SJSA1 (cell line): ENCODE results near the gene MBTPS1. TPM values are rescaled to one million over a fixed set of nuclear protein-coding genes. Genes with fewer than 3 reads are reported as not detected.

ENCODE experiments used
- DNase-seq, 2 experiments: peaks; one replicate each; pipeline ENCODE4 v3.0.0-alpha.2; 2015 to 2020; ENCODE audit warnings: low spot score in 2 of 2, low read depth in 1 of 2
- H3K27ac ChIP-seq: fragments of 250-450 bp; sonication (Bioruptor Pico); 2 replicates; pipeline ENCODE4 v1.5.1; 2020; ENCODE audit warnings: mild to moderate bottlenecking, moderate library complexity
- H3K27me3 ChIP-seq: fragments of 250-450 bp; sonication (Bioruptor Pico); replicated peaks from 2 replicates; pipeline ENCODE4 v1.5.1; 2020; ENCODE audit warnings: mild to moderate bottlenecking, moderate library complexity
- H3K36me3 ChIP-seq: fragments of 250-450 bp; sonication (Bioruptor Pico); 2 replicates; pipeline ENCODE4 v1.5.1; 2020; ENCODE audit warnings: mild to moderate bottlenecking
- H3K4me1 ChIP-seq: fragments of 250-450 bp; sonication (Bioruptor Pico); replicated peaks from 2 replicates; pipeline ENCODE4 v1.6.1; 2021; ENCODE audit warnings: mild to moderate bottlenecking
- H3K4me3 ChIP-seq: fragments of 250-450 bp; sonication (Bioruptor Pico); 2 replicates; pipeline ENCODE4 v1.5.1; 2020; ENCODE audit warnings: mild to moderate bottlenecking
- H3K9me3 ChIP-seq: fragments of 250-450 bp; sonication (Bioruptor Pico); replicated peaks from 2 replicates; pipeline ENCODE4 v1.5.1; 2020; ENCODE audit warnings: mild to moderate bottlenecking
- total RNA-seq: library from RNA; depleted of rRNA; stranded (reverse); fragments of >200 nt; shearing (Covaris generic); gene quantifications from 2 replicates; pipeline ENCODE4 v1.2.3, GENCODE V29; 2014; rRNA removed

MBTPS1 gene
- total RNA-seq = 64.9 and 65.0 TPM in 2 replicates

DNA sequence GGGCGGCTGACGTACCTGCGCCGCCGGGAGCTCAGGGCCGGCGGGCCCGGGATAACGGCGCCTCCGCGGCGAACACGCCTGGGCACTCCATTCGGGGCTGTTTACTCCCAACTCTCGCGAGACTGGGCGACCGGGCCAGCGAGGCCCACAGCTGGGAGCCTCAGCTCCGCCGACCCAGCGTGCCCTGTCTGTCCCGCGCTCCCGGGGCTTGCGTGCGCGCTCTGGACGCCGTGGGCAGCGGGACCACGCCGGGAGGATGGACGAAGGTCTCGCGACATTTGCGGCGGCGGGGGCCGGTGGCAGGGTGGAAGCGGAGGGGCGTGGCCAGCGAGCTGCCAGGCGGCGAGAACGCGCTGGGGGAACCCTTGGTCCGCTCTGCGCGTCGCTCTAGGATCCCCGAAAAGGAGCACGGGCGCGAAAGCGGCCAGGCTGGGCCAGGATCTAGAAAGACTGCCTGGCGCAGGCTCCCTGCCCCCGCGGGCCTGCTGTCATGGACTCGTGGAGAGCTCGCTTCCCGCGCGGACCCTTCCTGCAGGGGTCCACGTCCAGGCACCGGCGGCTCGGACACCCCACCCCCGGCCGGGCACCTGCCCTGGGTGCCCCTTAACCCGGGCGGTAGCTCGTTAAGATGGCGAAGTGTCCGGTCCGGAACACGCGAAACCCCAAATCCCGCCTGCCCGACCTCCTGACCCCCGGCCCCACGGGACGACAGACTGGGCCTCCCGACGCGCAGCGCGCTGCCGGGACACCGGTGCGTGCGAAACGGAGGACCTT is at the start of gene MBTPS1:
MBTPS1 (minus strand) TSS at position 223 of the 774 bp plus-strand sequence. CDS start 15,159 bp downstream, outside the sequence.
- Histone ChIP-seq H3K9me3 (no peaks in the 10 kb centered on the region), H3K27me3 (no peaks in the 10 kb centered on the region), H3K4me3 (peak within 1 kb of the TSS; percentile 78), H3K4me1 (peaks cover 5% of the 10 kb centered on the region), H3K36me3 (peaks cover 7% of the 10 kb centered on the region; the same call in 1 of the 2 replicates), H3K27ac (peak within 1 kb of the TSS; percentile 43)
- peak; percentile 93 to 98 for DNase-seq

DNA sequence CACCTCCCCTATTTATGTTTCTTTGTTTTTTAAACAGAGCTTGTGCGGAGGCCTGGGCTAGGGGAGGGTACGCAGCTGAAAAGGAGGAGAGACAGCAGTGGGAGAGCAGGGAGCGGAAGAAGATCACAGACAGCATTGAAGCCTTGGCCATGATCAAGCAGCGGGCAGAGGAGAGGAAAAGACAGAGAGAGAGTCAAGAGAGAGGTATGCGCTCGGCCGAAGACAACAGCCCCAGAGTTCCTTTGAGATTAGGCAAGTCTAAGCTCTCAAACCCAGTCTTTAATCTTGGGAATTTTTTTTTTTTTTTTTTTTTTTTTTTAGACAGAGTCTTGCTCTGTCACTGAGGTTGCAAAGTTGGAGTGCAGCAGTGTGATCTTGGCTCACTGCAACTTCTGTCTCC is 49.0 kb upstream of the MBTPS1 start:
- no peak overlapping the region for H3K4me3 ChIP-seq
- H3K9me3 ChIP-seq = no peaks in the 10 kb centered on the region
- peaks cover 3% of the 10 kb centered on the region; the same call in 1 of the 2 replicates for H3K27me3 ChIP-seq

DNA sequence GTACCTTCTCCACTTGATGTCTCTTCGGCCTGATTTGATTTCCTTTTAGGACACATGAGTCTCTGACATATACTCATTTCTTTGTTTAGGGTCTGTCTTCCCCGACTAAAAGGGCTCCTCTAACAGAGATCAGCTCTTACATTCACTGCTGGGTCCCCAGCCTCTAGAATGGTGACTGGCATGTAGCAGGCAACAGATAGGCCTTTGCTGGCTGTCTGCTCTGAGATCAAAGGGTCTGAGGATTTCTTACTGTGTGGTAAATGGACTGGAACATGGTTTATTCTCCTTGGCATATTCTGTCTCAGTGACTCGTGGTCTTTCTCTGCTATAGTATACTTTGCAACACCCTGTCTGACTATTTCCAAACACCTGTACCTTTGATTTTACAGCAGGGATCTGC is 45.1 kb upstream of the MBTPS1 start:
- no peaks in the 10 kb centered on the region for H3K9me3 ChIP-seq
- H3K27ac ChIP-seq = no peak overlapping the region
- H3K27me3 ChIP-seq = peaks cover 8% of the 10 kb centered on the region
- 0 out of 2 replicates have a peak, but pooled peaks cover 2% of the 10 kb centered on the region for H3K4me1 ChIP-seq
- DNase-seq = no peak
- no peak overlapping the region for H3K4me3 ChIP-seq
- no peaks in the 10 kb centered on the region for H3K36me3 ChIP-seq

More for the DNA sequence above, 49.0 kb upstream of the MBTPS1 start:
- 0 out of 2 replicates have a peak, but pooled peaks cover 2% of the 10 kb centered on the region for H3K4me1 ChIP-seq
- no peak for DNase-seq
- no peak overlapping the region for H3K27ac ChIP-seq
- H3K36me3 ChIP-seq = no peaks in the 10 kb centered on the region

DNA sequence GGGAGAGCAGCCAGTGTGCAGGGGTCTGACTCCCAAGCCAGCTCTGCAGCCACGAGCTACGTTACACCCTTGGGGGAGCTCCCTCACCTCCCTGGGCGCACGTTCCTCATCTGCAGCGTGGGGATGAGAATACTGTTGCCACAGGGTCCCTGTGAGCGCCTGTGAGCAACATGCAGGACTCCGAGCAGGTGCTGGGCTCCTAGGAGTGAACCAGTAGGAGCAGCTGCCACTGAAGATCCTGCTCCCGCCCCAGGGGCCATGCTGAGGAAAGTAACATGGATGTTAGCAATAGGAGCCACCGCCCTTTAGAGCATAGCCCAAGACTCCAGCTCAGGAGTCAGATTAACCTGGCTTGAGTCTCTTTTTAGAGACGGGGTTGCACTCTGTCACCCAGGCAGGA is 44.3 kb upstream of the MBTPS1 start:
- Histone ChIP-seq H3K27ac (no peak overlapping the region), H3K27me3 (peaks cover 8% of the 10 kb centered on the region), H3K4me1 (0 out of 2 replicates have a peak, but pooled peaks cover 2% of the 10 kb centered on the region), H3K9me3 (no peaks in the 10 kb centered on the region), H3K36me3 (no peaks in the 10 kb centered on the region), H3K4me3 (no peak overlapping the region)
- no peak for DNase-seq

DNA sequence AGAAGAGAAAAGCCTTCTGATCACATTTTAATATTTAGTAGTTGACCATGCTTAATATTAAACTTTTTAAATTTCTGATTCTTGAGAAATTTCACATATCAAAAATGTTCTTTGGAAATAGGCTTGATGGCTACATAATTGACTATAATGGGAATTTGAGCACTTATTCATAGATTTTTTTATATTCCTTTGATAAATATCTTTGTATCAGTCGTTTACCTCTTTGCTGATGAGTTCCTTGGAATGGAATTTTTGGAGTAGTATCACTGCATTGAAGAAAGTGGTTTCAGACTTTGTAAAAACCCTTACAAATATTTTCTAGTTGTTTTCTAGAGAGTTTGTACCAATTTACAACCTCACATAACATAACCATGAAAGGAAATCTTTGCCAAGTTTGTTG is 43.1 kb upstream of the MBTPS1 start:
- H3K9me3 ChIP-seq = no peaks in the 10 kb centered on the region
- no peak for DNase-seq
- H3K4me3 ChIP-seq = no peak overlapping the region
- H3K27ac ChIP-seq = no peak overlapping the region
- H3K27me3 ChIP-seq = peaks cover 8% of the 10 kb centered on the region
- H3K4me1 ChIP-seq = 0 out of 2 replicates have a peak, but pooled peaks cover 2% of the 10 kb centered on the region
- H3K36me3 ChIP-seq = no peaks in the 10 kb centered on the region

DNA sequence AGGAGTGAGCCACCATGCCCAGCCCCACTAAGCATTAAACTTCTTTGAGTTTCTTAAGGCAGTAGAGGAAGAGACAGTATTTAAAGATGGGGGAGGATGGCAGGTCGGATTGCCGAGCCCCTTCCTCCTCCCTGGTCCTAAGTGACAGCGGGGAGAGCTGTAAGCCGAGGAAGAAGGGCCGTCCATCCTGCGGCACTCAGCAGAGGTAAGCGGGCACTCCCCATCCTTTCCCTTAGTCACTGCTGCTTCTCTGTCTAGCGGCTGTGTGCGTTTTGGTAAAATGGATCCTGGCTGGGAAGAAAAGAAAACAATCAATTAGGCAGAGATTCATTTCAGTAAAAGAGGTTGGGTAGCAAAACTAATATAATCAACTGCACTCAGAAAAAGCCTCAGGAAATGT is 42.3 kb upstream of the MBTPS1 start:
- H3K4me3 ChIP-seq = no peak overlapping the region
- no peak for DNase-seq
- no peaks in the 10 kb centered on the region for H3K36me3 ChIP-seq
- H3K4me1 ChIP-seq = 0 out of 2 replicates have a peak, but pooled peaks cover 2% of the 10 kb centered on the region
- H3K27me3 ChIP-seq = peaks cover 6% of the 10 kb centered on the region
- no peaks in the 10 kb centered on the region for H3K9me3 ChIP-seq
- no peak overlapping the region for H3K27ac ChIP-seq

DNA sequence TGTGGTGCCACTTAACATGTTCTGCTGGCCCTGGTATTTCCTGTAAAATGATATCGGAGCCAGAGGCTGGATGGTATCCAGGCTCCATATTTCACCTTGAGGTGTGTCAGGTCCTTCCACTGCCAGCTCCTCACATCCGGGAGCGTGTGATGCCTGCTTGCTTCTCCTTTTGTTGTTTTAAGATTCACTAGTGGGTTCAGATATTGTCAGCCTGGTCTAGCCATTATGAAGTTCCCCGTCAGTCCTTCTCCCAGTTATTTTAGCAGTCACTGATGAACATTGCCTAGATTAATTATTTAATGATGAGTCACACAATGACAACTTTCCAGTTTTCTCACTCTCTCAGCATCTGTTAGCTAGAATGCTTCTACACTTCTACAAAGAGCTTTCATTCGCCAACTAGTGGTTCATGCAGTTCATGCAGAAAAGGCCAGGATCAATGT is 39.6 kb upstream of the MBTPS1 start:
- no peaks in the 10 kb centered on the region for H3K36me3 ChIP-seq
- no peaks in the 10 kb centered on the region for H3K4me1 ChIP-seq
- H3K4me3 ChIP-seq = no peak overlapping the region
- peaks cover 6% of the 10 kb centered on the region for H3K27me3 ChIP-seq
- no peak for DNase-seq
- no peaks in the 10 kb centered on the region for H3K9me3 ChIP-seq
- no peak overlapping the region for H3K27ac ChIP-seq

DNA sequence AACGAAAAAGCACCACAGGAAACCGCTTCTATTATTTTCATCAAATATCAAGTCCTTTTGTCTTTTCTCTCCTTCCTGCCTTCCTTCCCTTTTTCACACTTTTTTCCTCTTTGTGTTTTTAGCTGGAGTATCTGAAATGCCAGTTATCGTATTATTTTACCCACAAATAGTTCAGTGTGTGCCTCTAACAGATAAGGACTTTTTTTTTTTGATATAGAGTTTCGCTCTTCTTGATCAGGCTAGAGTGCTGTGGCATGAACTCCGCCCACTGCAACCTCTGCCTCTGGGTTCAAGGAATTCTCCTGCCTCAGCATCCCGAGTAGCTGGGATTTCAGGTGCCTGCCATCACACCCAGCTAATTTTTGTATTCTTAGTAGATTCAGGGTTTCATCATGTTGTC is 39.0 kb upstream of the MBTPS1 start:
- Histone ChIP-seq H3K27me3 (peaks cover 6% of the 10 kb centered on the region), H3K36me3 (no peaks in the 10 kb centered on the region), H3K27ac (no peak overlapping the region)

DNA sequence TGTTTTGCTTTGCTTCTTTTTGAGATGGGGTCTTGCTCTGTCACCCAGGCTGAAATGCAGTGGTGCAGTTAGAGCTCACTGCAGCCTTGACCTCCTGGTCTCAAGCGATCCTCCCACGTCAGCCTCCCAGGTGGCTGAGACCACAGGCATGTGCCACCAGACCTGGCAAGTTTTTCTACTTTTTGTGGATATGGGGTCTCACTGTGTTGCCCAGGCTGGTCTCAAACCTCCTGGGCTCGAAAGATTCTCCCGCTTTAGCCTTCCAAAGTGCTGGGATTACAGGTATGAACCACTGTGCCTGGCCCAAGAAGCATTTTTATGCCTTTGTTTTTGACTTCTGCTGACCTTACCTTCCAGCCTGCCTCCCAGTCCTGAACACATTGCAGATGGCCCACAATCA is 38.5 kb upstream of the MBTPS1 start:
- no peaks in the 10 kb centered on the region for H3K4me1 ChIP-seq
- H3K9me3 ChIP-seq = no peaks in the 10 kb centered on the region
- peaks cover 6% of the 10 kb centered on the region for H3K27me3 ChIP-seq
- no peak for DNase-seq
- no peak overlapping the region for H3K27ac ChIP-seq
- H3K4me3 ChIP-seq = no peak overlapping the region
- no peaks in the 10 kb centered on the region for H3K36me3 ChIP-seq

More for the DNA sequence above, 39.0 kb upstream of the MBTPS1 start:
- no peak overlapping the region for H3K4me3 ChIP-seq
- no peak for DNase-seq
- no peaks in the 10 kb centered on the region for H3K9me3 ChIP-seq
- no peaks in the 10 kb centered on the region for H3K4me1 ChIP-seq

DNA sequence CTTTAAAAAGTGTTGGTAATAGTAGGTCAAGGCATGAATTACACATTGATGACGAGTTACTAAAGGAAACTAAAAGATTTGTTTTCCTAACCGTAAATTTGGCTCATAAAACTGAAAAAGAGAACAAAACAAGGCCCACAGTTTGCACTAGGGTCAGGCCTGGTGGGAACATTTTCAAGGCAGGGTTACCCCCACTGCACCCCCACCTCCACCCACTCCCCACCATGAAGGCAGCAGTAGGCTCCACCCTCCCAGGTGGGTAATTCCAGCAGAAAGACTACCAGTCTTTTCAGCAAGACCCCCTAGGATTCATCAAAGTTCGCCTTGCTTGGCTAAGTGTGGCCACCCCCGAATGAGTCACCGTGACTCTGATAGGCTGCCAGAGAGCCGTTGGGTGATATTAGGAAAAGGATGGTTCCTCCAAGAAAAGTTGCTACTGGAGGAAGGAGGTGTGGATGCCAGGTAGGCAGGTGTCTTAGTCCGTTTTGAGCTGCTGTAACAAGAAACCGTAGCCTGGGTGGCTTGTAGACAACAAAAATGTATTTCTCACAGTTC is 37.0 kb upstream of the MBTPS1 start:
- Histone ChIP-seq H3K27ac (no peak overlapping the region), H3K9me3 (no peaks in the 10 kb centered on the region), H3K4me3 (no peak overlapping the region), H3K4me1 (no peaks in the 10 kb centered on the region), H3K36me3 (no peaks in the 10 kb centered on the region), H3K27me3 (0 out of 2 replicates have a peak, but pooled peaks cover 5% of the 10 kb centered on the region)
- DNase-seq = no peak

DNA sequence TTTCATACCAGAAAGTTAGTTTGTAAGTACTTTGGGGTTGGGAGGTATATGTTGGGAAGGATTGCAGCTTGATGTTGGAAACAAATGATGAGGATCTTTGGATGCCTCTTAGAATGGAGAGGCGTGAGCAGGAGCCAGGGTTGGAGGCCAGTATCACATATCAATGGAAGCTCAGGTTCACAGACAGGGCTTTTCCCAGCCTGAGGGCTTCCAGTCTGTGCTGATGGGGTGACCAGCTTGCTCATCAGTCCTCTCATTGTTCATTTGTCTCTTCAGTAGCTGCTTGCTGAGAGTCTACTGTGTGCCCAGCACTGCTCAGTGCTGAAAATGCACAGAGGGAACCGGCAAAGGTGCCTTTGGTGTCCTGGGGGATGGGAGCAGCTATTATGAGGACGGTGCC is 34.2 kb upstream of the MBTPS1 start:
- Histone ChIP-seq H3K4me3 (no peak overlapping the region), H3K27ac (no peak overlapping the region), H3K9me3 (no peaks in the 10 kb centered on the region), H3K4me1 (no peaks in the 10 kb centered on the region), H3K27me3 (peaks cover 7% of the 10 kb centered on the region; the same call in 1 of the 2 replicates), H3K36me3 (no peaks in the 10 kb centered on the region)
- no peak for DNase-seq

DNA sequence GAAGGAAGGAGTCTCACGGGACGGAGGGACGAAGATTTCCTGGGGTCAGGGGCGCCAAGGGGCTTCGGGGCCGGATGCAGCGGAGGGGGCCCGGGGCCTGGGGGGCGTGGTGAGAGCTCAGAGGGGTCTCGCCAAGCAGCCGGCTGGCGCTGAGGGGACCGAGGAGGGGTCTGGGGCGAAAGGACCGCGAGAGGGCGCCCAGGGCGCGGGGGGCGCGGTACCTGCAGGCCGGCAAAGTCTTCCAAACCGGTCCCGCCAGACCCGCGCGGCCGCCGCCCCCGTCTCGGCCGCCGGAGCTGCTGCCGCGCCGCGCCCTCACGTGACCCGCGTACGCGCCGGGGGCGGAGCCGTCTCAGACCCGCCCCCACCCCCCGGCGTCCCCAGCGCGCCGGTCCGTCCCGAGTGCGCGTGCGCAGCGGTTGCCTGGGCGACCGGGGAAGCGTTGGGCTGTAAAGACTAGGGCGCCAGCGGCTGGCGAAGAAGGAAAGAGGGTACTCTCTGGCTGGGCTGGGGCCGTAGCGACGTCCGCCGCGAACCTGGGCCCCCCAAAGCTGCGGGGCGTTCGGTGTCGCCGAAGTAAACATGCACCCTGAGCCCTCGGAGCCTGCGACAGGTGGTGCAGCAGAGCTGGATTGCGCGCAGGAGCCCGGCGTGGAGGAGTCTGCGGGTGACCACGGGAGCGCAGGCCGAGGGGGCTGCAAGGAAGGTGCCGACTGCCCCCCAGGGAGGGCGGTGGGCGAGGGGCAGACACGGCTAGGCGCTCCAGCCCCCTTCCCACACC is 28.3 kb upstream of the MBTPS1 start, which contains the start of the genes DNAAF1 and HSDL1:
DNAAF1 (plus strand) TSS at position 450 of the 781 bp plus-strand sequence; CDS start at position 583, 133 bp downstream.
HSDL1 (minus strand) TSS at position 319 of the 781 bp plus-strand sequence. CDS start 13,856 bp downstream, outside the sequence.
- H3K4me1 ChIP-seq = peaks cover 7% of the 10 kb centered on the region
- DNase-seq = peak; percentile 85 to 86
- H3K27me3 ChIP-seq = peaks cover 4% of the 10 kb centered on the region; the same call in 1 of the 2 replicates
- no peaks in the 10 kb centered on the region for H3K36me3 ChIP-seq
- H3K9me3 ChIP-seq = no peaks in the 10 kb centered on the region
- H3K27ac ChIP-seq = no peak within 1 kb of the TSS
- H3K4me3 ChIP-seq = peak within 1 kb of the TSS; percentile 88

DNA sequence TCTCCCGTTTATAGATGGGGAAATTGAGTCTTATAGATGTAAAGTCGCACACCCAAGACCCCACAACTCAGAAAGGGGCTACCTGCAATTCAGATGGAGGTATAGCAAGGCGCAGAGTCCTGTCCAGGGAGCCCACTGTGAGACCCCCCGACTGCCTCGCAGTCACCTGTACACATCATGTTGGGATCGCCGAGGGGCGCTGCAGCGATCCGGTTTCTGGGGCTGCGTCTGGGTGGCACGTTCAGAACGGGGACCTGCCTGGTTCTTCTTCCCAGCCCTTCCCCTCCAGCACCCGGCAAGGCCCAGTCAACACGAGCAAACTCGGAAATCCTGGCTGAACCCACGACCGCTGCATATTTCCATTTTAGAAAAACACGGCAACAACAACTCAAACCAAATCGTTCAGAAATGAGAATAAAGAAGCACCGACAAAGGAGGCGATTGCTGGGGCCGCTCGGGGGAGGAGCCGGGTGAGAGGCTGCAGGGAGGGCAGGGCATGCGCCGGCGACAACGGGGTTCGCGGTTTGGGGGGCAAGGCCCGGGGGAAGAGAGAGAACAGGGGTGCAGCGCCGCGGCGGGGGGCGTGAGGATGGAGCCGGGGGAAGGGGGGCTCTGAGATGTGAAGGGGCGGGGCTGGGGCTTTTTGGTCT is 27.6 kb upstream of the MBTPS1 start:
- H3K4me1 ChIP-seq = peaks cover 9% of the 10 kb centered on the region
- H3K36me3 ChIP-seq = no peaks in the 10 kb centered on the region
- no peak overlapping the region for H3K27ac ChIP-seq
- peak overlapping the region; percentile 88 for H3K4me3 ChIP-seq
- peak in 1 of 2 experiments; percentile 33 for DNase-seq
- H3K9me3 ChIP-seq = no peaks in the 10 kb centered on the region
- peaks cover 3% of the 10 kb centered on the region; the same call in 1 of the 2 replicates for H3K27me3 ChIP-seq
